ENCODE measurements around the gene PODNL1. TPM values are rescaled to one million over a fixed set of nuclear protein-coding genes. Genes with fewer than 3 reads are reported as not detected.

PODNL1 gene
- total and polyA plus RNA-seq, 2 of the 13 experiments (the other 11 are each of a cell fraction or from before 2014, with no cell fraction given), result 0.18 TPM; not detected in 1

- no peak for ATAC-seq
Measured at GRCh38 chr19:13926010-13926409, 12.2 kb downstream of the PODNL1 start.

GRCh38 chr19:13923194-13923987 lies 14.8 kb downstream of the PODNL1 start:
- Histone ChIP-seq H3K27me3 (ENCODE audit: control insufficient read depth in 1 of 2, insufficient read depth in 2 of 2, low read length in 2 of 2) (no peaks in the 10 kb centered on the region), H2AFZ (ENCODE audit: low read length) (no peak overlapping the region), H3K36me3 (replicated peaks in 1 of 2; ENCODE audit: control insufficient read depth in 1 of 2, insufficient read depth in 2 of 2, low read length in 2 of 2) (peaks cover 13 to 50% of the 10 kb centered on the region in 2 experiments), H3K4me3 (replicated peaks in 1 of 3; ENCODE audit: insufficient read depth in 1 of 3, low read depth in 2 of 3, low read length in 3 of 3) (no peak overlapping the region), H3K9me3 (ENCODE audit: low read length) (peaks cover 5% of the 10 kb centered on the region; the same call in 1 of the 2 replicates), H3K9ac (ENCODE audit: insufficient read depth, low read depth, low read length) (no peak overlapping the region), H3K27ac (ENCODE audit: extremely low read length, insufficient read depth, low read length) (no peak overlapping the region), H3K4me1 (ENCODE audit: insufficient read depth, low read length) (no peaks in the 10 kb centered on the region), H3K79me2 (ENCODE audit: insufficient read depth, low read length) (no peaks in the 10 kb centered on the region), H4K20me1 (ENCODE audit: insufficient read depth, low read length) (no peaks in the 10 kb centered on the region), H3K4me2 (ENCODE audit: low read depth, low read length) (no peak overlapping the region)
- FAIRE-seq (no peak), DNase-seq (ENCODE audit: low spot score) (no peak), ATAC-seq (no peak)
- intact Hi-C loops (cut with micrococcal nuclease; ENCODE audit: unreplicated experiment), result no loop called here
- 98% methylated on average over 25 of the region's 28 CpGs for WGBS (ENCODE audit: low lambda C conversion rate)
- BruUV-seq (replicated peaks), result no TSS peak
- ChIA-PET CTCF (ENCODE audit: low intra/inter-chr PET ratio, low total read pairs) (no interaction called here), POLR2A (no interaction called here)
- in situ Hi-C loops (cut with HindIII; ENCODE audit: extremely low pct_ligation_motif_present, low pct_unique_long_range_greater_than_20kb), result no loop called here
- no peak for TF ChIP-seq DR1 (CRISPR knock-in tag; IDR thresholded peaks at IDR 0.05)
- no peak for TF ChIP-seq ZNF256 (CRISPR knock-in tag; conservative IDR thresholded peaks at IDR 0.05)
- no peak for TF ChIP-seq STAT5B (CRISPR knock-in tag; IDR thresholded peaks at IDR 0.05)
- TF ChIP-seq MIER3 (CRISPR knock-in tag; IDR thresholded peaks at IDR 0.05; ENCODE audit: borderline replicate concordance), result no peak
- TF ChIP-seq KIAA2018 (CRISPR knock-in tag; IDR thresholded peaks at IDR 0.05; ENCODE audit: borderline replicate concordance), result no peak
- no peak for TF ChIP-seq ZNF792 (CRISPR knock-in tag; IDR thresholded peaks at IDR 0.05)
- no peak for TF ChIP-seq PLRG1 (conservative IDR thresholded peaks at IDR 0.05)

More at GRCh38 chr19:13926010-13926409, 12.2 kb downstream of the PODNL1 start:
- no TSS peak for BruUV-seq (replicated peaks)
- Histone ChIP-seq H3K79me2 (ENCODE audit: insufficient read depth, low read length) (no peaks in the 10 kb centered on the region), H3K4me3 (replicated peaks in 1 of 3; ENCODE audit: insufficient read depth in 1 of 3, low read depth in 2 of 3, low read length in 3 of 3) (no peak overlapping the region), H3K9me3 (ENCODE audit: low read length) (0 out of 2 replicates have a peak, but pooled peaks cover under 1% of the 10 kb centered on the region), H3K27ac (ENCODE audit: extremely low read length, insufficient read depth, low read length) (no peak overlapping the region), H3K36me3 (replicated peaks in 1 of 2; ENCODE audit: control insufficient read depth in 1 of 2, insufficient read depth in 2 of 2, low read length in 2 of 2) (peaks cover 8 to 36% of the 10 kb centered on the region in 2 experiments), H4K20me1 (ENCODE audit: insufficient read depth, low read length) (no peaks in the 10 kb centered on the region), H3K4me2 (ENCODE audit: low read depth, low read length) (no peak overlapping the region), H3K9ac (ENCODE audit: insufficient read depth, low read depth, low read length) (no peak overlapping the region), H3K27me3 (ENCODE audit: control insufficient read depth in 1 of 2, insufficient read depth in 2 of 2, low read length in 2 of 2) (no peaks in the 10 kb centered on the region), H3K4me1 (ENCODE audit: insufficient read depth, low read length) (no peaks in the 10 kb centered on the region), H2AFZ (ENCODE audit: low read length) (no peak overlapping the region)
- ChIA-PET POLR2A (no interaction called here), CTCF (ENCODE audit: low intra/inter-chr PET ratio, low total read pairs) (no interaction called here)
- in situ Hi-C loops (cut with HindIII; ENCODE audit: extremely low pct_ligation_motif_present, low pct_unique_long_range_greater_than_20kb), result no loop called here
- no peak for FAIRE-seq
- TF ChIP-seq RORA (CRISPR knock-in tag; IDR thresholded peaks at IDR 0.05) (no peak), ZKSCAN1 (IDR thresholded peaks at IDR 0.05; ENCODE audit: low read length) (peak; percentile 48; the same call in 1 of the 2 replicates), ZFP62 (CRISPR knock-in tag; IDR thresholded peaks at IDR 0.05) (no peak), DDIT3 (CRISPR knock-in tag; IDR thresholded peaks at IDR 0.05) (no peak)
- DNase-seq (ENCODE audit: low spot score), result no peak
- intact Hi-C loops (cut with micrococcal nuclease; ENCODE audit: unreplicated experiment), result no loop called here
- WGBS (ENCODE audit: low lambda C conversion rate), result 92% methylated on average over 4 of the region's 4 CpGs
